ENCODE measurements around the gene ORAI2. TPM values are rescaled to one million over a fixed set of nuclear protein-coding genes. Genes with fewer than 3 reads are reported as not detected.
A peak's percentile ranks its signal among the peaks of the same experiment; 100 is the strongest.

The ORAI2 gene
- total and polyA plus RNA-seq, 4 donors: 7.6 to 48.9 (median 27.4) TPM

DNA sequence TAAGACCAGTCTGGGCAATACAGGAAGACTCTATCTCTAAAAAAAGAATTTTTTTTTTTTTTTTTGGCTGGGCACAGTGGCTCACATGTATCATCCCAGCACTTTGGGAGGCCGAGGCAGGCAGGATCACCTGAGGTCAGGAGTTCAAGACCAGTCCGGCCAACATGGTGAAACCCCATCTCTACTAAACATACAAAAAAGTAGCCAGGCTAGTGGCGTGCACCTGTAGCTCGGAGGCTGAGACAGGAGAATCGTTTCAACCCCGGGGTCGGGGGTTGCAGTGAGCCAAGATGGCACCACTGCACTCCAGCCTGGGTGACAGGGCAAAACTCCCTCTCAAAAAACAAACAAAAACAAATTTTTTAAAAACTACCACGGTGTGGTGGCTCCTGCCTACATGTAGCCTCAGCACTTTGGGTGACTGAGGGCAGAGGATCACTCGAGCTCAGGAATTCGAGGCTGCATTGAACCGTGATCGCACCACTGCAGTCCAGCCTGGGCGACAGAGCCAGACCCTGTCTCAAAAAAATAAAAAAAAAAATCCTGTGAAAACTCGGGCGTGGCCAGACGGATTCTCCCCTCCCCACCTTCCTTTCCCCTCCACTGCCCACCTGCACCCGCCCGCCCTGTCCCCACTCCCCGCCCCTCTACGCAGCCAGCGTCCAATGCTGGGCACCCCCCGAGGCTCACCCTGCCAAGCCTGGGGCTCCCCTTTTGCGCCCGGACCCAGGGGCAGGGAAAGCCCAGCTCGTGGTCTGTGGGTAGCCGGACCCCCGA lies 745 bp upstream of the ORAI2 start:
- DNase-seq: peak in 1 of 3 donors; percentile 9

DNA sequence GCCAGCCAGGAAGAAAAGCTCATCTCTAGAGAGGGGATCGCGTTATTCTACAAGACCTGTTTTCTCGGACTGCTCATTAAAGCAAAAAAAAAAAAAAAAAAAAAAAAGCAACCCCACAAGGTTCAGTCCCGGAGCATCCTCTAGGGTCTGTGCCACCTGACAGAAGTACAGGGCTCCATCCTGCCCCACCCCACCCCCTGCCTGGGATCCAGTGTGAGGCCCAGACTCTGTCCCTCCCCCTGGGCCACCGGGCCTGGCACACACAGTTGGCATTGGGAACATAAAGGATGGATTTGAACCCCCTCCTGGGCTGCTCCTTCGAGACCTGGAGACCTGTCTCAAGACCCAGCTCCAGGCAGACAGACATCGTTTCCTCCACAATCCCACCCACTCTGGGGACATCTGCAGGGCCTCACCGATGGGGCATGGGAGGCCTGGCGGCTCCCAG lies 688 bp downstream of the ORAI2 start:
- DNase-seq: peak in 1 of 3 donors; percentile 36
- Histone ChIP-seq H3K27ac (ENCODE audit: low read depth in 1 of 2, low read length in 1 of 2) (peak overlapping the region in 1 of 2 donors; percentile 60), H3K9ac (ENCODE audit: insufficient read depth in 1 of 2, low read length in 2 of 2) (peak overlapping the region in 1 of 2 donors; percentile 3), H3K9me3 (ENCODE audit: control insufficient read depth in 4 of 4, insufficient read depth in 3 of 4, low read length in 3 of 4) (no peaks in the 10 kb centered on the region), H3K27me3 (ENCODE audit: control insufficient read depth in 3 of 3, insufficient read depth in 3 of 3, low read length in 2 of 3) (no peaks in the 10 kb centered on the region), H3K36me3 (ENCODE audit: control insufficient read depth in 4 of 4, insufficient read depth in 4 of 4, low read length in 4 of 4) (peaks cover 0 to under 1% (median 0%) of the 10 kb centered on the region in 4 donors), H3K4me3 (peak overlapping the region; percentile 78), H3K4me1 (ENCODE audit: control insufficient read depth in 5 of 5, insufficient read depth in 5 of 5, low read length in 5 of 5) (peaks cover 0 to 14% (median 5%) of the 10 kb centered on the region in 5 donors)
- TF ChIP-seq, protein P1, sequence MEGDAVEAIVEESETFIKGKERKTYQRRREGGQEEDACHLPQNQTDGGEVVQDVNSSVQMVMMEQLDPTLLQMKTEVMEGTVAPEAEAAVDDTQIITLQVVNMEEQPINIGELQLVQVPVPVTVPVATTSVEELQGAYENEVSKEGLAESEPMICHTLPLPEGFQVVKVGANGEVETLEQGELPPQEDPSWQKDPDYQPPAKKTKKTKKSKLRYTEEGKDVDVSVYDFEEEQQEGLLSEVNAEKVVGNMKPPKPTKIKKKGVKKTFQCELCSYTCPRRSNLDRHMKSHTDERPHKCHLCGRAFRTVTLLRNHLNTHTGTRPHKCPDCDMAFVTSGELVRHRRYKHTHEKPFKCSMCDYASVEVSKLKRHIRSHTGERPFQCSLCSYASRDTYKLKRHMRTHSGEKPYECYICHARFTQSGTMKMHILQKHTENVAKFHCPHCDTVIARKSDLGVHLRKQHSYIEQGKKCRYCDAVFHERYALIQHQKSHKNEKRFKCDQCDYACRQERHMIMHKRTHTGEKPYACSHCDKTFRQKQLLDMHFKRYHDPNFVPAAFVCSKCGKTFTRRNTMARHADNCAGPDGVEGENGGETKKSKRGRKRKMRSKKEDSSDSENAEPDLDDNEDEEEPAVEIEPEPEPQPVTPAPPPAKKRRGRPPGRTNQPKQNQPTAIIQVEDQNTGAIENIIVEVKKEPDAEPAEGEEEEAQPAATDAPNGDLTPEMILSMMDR (IDR thresholded peaks at IDR 0.05; ENCODE audit: control extremely low read depth, extremely low read depth): no peak
- WGBS, 2 donors: 21 to 25% methylated on average over 9 of the region's 9 CpGs
- no peak for ATAC-seq (ENCODE audit: insufficient read depth, low FRiP score)

More for the DNA sequence above, 745 bp upstream of the ORAI2 start:
- Histone ChIP-seq H3K36me3 (ENCODE audit: control insufficient read depth in 4 of 4, insufficient read depth in 4 of 4, low read length in 4 of 4) (no peaks in the 10 kb centered on the region), H3K27ac (ENCODE audit: low read depth in 1 of 2, low read length in 1 of 2) (peak overlapping the region in 1 of 2 donors; percentile 76), H3K9ac (ENCODE audit: insufficient read depth in 1 of 2, low read length in 2 of 2) (no peak overlapping the region), H3K27me3 (ENCODE audit: control insufficient read depth in 3 of 3, insufficient read depth in 3 of 3, low read length in 2 of 3) (no peaks in the 10 kb centered on the region), H3K4me3 (peak overlapping the region; percentile 48), H3K4me1 (ENCODE audit: control insufficient read depth in 5 of 5, insufficient read depth in 5 of 5, low read length in 5 of 5) (peaks cover 0 to 14% (median 5%) of the 10 kb centered on the region in 5 donors), H3K9me3 (ENCODE audit: control insufficient read depth in 4 of 4, insufficient read depth in 3 of 4, low read length in 3 of 4) (no peaks in the 10 kb centered on the region)
- TF ChIP-seq, protein P1 (IDR thresholded peaks at IDR 0.05; ENCODE audit: control extremely low read depth, extremely low read depth): no peak
- WGBS, 2 donors: 30 to 40% methylated on average over 27 of the region's 27 CpGs
- ATAC-seq (ENCODE audit: insufficient read depth, low FRiP score): peak; percentile 7

DNA sequence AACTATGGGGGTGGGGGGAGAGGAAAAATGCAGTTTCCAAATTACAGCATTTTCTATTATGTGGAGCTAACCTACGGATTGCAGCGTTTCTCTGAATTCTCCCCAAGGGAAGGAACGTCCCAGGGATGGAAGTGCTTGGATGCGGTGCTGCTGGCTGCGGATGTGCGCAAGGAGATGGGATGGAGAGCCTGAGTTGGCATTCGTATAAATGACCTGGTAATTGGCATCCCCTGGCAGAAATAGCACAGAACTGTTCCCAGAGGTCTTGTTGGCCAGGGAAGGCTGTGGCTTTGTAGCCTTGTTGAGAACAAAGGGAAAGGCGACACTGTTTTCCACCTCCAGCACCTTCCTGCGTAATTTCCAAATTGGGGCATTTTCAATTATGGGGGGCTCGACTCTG lies 2.7 kb downstream of the ORAI2 start:
- Histone ChIP-seq H3K36me3 (ENCODE audit: control insufficient read depth in 4 of 4, insufficient read depth in 4 of 4, low read length in 4 of 4) (peaks cover 0 to 6% (median 0%) of the 10 kb centered on the region in 4 donors), H3K27me3 (ENCODE audit: control insufficient read depth in 3 of 3, insufficient read depth in 3 of 3, low read length in 2 of 3) (no peaks in the 10 kb centered on the region), H3K4me1 (ENCODE audit: control insufficient read depth in 5 of 5, insufficient read depth in 5 of 5, low read length in 5 of 5) (peaks cover 0 to 8% (median 5%) of the 10 kb centered on the region in 5 donors), H3K4me3 (no peak overlapping the region), H3K9ac (ENCODE audit: insufficient read depth in 1 of 2, low read length in 2 of 2) (no peak overlapping the region), H3K27ac (ENCODE audit: low read depth in 1 of 2, low read length in 1 of 2) (no peak overlapping the region), H3K9me3 (ENCODE audit: control insufficient read depth in 4 of 4, insufficient read depth in 3 of 4, low read length in 3 of 4) (no peaks in the 10 kb centered on the region)
- TF ChIP-seq, protein P1 (IDR thresholded peaks at IDR 0.05; ENCODE audit: control extremely low read depth, extremely low read depth): no peak
- WGBS, 2 donors: 94 to 96% methylated on average over 10 of the region's 10 CpGs
- no peak for DNase-seq
- ATAC-seq (ENCODE audit: insufficient read depth, low FRiP score): no peak

All from lung (tissue), 12 donors.